Glutamatergic neuron (in vitro differentiated cells): Measurements from ENCODE around the gene ARHGAP9. TPM values are rescaled to one million over a fixed set of nuclear protein-coding genes. Genes with fewer than 3 reads are reported as not detected.

Experiments used
- DNase-seq: peaks from one replicate; pipeline ENCODE4 v3.0.0; 2022
- H3K27ac Mint-ChIP-seq: one replicate; pipeline ENCODE4 v1.8.0; 2020; ENCODE audit warnings: mild to moderate bottlenecking, mixed read lengths, inconsistent platforms; ENCODE audit not compliant: unreplicated experiment
- H3K27me3 Mint-ChIP-seq: one replicate; pipeline ENCODE4 v1.8.0; 2020; ENCODE audit warnings: mild to moderate bottlenecking, moderate library complexity, mixed read lengths, inconsistent platforms; ENCODE audit not compliant: unreplicated experiment
- H3K36me3 Mint-ChIP-seq: one replicate; pipeline ENCODE4 v1.8.0; 2020; ENCODE audit warnings: mild to moderate bottlenecking, mixed read lengths, inconsistent platforms; ENCODE audit not compliant: unreplicated experiment
- H3K4me1 Mint-ChIP-seq: one replicate; pipeline ENCODE4 v1.8.0; 2020; ENCODE audit warnings: mild to moderate bottlenecking, low read depth, mixed read lengths, inconsistent platforms; ENCODE audit not compliant: unreplicated experiment
- H3K4me3 Mint-ChIP-seq: one replicate; pipeline ENCODE4 v1.8.0; 2020; ENCODE audit warnings: mild to moderate bottlenecking, mixed read lengths, inconsistent platforms; ENCODE audit not compliant: unreplicated experiment
- H3K9me3 Mint-ChIP-seq: one replicate; pipeline ENCODE4 v1.8.0; 2020; ENCODE audit warnings: mild to moderate bottlenecking, moderate library complexity, mixed read lengths, inconsistent platforms; ENCODE audit not compliant: unreplicated experiment
- long read RNA-seq: library from polyadenylated mRNA; unstranded; transcript quantifications from one replicate; pipeline ENCODE4 v2.0.0, GENCODE V29; 2020; ENCODE audit not compliant: unreplicated experiment
- total RNA-seq: library from RNA; stranded (reverse); fragmentation: NEBNext Ultra II Directional; extraction: Animal tissue kit (Norgen Biotek cat#: 25700); gene quantifications from one replicate; pipeline ENCODE4 v1.2.1, GENCODE V29; 2021; ENCODE audit not compliant: unreplicated experiment
- TF ChIP-seq, protein P1 (sequence below): fragments of 200-600 bp; sonication (generic); IDR thresholded peaks from one replicate; pipeline ENCODE4 v1.5.0; 2021; ENCODE audit not compliant: partially characterized antibody, unreplicated experiment

ARHGAP9 gene
- total RNA-seq = 52.0 TPM
- long read RNA-seq, partial matches to known transcripts = 4 of 13 reads
- long read RNA-seq, other reads (novel, unspliced or antisense) = 9 of 13 reads

- peaks cover 4% of the 10 kb centered on the region for H3K9me3 Mint-ChIP-seq
- H3K4me1 Mint-ChIP-seq = peaks cover 3% of the 10 kb centered on the region
- H3K4me3 Mint-ChIP-seq = no peak within 1 kb of the TSS
- H3K27me3 Mint-ChIP-seq = peaks cover 9% of the 10 kb centered on the region
- peak within 1 kb of the TSS; percentile 15 for H3K27ac Mint-ChIP-seq
- TF ChIP-seq, protein P1, sequence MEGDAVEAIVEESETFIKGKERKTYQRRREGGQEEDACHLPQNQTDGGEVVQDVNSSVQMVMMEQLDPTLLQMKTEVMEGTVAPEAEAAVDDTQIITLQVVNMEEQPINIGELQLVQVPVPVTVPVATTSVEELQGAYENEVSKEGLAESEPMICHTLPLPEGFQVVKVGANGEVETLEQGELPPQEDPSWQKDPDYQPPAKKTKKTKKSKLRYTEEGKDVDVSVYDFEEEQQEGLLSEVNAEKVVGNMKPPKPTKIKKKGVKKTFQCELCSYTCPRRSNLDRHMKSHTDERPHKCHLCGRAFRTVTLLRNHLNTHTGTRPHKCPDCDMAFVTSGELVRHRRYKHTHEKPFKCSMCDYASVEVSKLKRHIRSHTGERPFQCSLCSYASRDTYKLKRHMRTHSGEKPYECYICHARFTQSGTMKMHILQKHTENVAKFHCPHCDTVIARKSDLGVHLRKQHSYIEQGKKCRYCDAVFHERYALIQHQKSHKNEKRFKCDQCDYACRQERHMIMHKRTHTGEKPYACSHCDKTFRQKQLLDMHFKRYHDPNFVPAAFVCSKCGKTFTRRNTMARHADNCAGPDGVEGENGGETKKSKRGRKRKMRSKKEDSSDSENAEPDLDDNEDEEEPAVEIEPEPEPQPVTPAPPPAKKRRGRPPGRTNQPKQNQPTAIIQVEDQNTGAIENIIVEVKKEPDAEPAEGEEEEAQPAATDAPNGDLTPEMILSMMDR = no peak
- no peak for DNase-seq
- peaks cover 13% of the 10 kb centered on the region for H3K36me3 Mint-ChIP-seq
Measured at GRCh38 chr12:57479376-57480115, at the start of gene ARHGAP9. Gene ARHGAP9 (minus strand): TSS chr12:57479866. CDS start chr12:57479406, 460 bp downstream.

GRCh38 chr12:57528831-57529555 lies 49.3 kb upstream of the ARHGAP9 start:
- H3K9me3 Mint-ChIP-seq = peaks cover 14% of the 10 kb centered on the region
- peaks cover 35% of the 10 kb centered on the region for H3K4me1 Mint-ChIP-seq
- H3K4me3 Mint-ChIP-seq = peak overlapping the region; percentile 65
- H3K27ac Mint-ChIP-seq = peak overlapping the region; percentile 91
- DNase-seq = no peak
- H3K36me3 Mint-ChIP-seq = peaks cover 8% of the 10 kb centered on the region
- peaks cover 15% of the 10 kb centered on the region for H3K27me3 Mint-ChIP-seq
- TF ChIP-seq, protein P1 = no peak

DNA sequence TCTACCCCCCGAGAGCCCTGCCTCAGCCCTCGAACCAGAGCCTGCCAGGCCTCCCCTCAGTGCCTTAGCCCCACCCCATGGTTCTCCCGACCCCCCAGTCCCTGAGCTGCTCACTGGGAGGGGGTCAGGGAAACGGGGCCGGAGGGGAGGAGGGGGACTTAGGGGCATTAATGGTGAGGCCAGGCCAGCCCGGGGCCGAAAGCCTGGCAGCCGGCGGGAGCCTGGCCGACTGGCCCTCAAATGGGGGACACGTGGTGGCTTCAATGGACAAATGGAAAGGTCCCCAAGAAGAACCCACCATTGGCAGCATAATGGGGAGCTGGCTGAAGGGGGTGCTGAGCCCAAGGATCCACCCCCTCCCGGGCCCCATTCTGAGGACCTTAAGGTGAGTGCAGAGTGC lies 48.5 kb upstream of the ARHGAP9 start:
- DNase-seq = no peak
- H3K4me1 Mint-ChIP-seq = peaks cover 36% of the 10 kb centered on the region
- TF ChIP-seq, protein P1 = no peak
- H3K27ac Mint-ChIP-seq = peak overlapping the region; percentile 38
- peaks cover 7% of the 10 kb centered on the region for H3K36me3 Mint-ChIP-seq
- peaks cover 21% of the 10 kb centered on the region for H3K27me3 Mint-ChIP-seq
- peaks cover 19% of the 10 kb centered on the region for H3K9me3 Mint-ChIP-seq
- H3K4me3 Mint-ChIP-seq = no peak overlapping the region

DNA sequence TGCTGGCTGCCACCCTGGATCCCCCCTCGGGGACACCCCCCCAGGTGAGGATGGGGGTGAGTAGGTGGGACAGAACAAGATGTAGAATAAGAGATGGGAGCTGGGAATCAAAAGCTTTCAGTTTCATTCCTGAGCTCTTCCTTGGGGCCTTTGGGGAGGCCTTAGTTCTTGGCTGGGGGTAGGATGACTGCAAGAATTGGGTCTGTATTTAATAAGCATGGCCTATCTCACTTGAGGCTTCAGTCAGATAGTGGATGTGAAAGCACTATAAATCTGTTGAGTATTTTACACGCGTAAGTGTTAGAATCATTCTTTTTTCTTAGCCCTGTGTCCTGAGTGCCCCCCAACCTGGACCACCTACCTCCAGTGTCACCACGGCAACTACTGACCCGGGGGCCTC lies 47.5 kb upstream of the ARHGAP9 start:
- Mint-ChIP-seq H3K9me3 (peaks cover 20% of the 10 kb centered on the region), H3K27ac (peak overlapping the region; percentile 38), H3K4me1 (peaks cover 30% of the 10 kb centered on the region), H3K36me3 (no peaks in the 10 kb centered on the region), H3K4me3 (no peak overlapping the region), H3K27me3 (peaks cover 22% of the 10 kb centered on the region)
- TF ChIP-seq, protein P1 = no peak
- DNase-seq = no peak
